ENCODE measurements around the gene AGBL1. TPM values are rescaled to one million over a fixed set of nuclear protein-coding genes. Genes with fewer than 3 reads are reported as not detected.
"Not testable (repeated sequence)": the region's sequence is repeated elsewhere in the genome, so short reads cannot be mapped to it uniquely, and the experiment has no call there.

Gene AGBL1
- total RNA-seq, 1 donor from 2014 or later: 1.2 TPM

DNA sequence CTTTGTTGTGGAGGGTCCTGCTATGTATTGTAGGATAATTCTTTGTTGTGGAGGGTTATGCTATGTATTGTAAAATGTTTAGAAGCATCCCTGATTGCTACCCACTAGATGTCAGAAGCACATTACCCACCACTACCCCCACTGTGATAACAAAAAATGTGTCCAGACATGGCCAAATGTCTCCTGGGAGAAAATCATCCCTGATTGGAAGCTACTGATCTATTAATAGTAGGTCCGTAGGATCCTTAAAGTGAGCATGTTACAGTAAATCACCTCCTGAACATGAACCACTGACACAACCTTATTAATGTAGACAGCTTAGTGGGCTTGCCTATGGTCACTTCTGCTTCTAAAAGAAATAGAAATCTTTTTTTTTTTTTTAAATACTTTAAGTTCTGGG is 884.6 kb downstream of the AGBL1 start:
- FAIRE-seq: no peak
- no peak for DNase-seq (ENCODE audit: low spot score in 2 of 2)

DNA sequence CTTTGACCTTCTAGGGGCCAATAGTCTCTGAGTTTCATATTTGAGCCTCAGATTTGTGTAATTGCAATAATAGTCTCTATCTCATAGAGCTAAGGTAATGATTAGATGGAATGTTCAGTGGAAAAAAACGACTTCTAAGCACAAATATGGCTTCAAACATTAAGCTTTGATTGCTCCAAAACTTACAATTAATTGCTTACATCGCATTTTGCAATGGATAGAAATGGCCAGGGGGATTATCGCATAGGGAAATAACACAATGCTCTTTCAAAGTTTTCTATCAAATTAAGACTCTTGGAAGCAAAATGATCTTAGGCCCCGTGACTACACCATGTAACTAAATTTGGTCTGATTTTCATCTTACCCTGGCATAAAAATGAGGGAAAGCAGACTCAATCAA is 888.6 kb downstream of the AGBL1 start:
- FAIRE-seq (no peak), DNase-seq (ENCODE audit: low spot score in 2 of 2) (no peak)

DNA sequence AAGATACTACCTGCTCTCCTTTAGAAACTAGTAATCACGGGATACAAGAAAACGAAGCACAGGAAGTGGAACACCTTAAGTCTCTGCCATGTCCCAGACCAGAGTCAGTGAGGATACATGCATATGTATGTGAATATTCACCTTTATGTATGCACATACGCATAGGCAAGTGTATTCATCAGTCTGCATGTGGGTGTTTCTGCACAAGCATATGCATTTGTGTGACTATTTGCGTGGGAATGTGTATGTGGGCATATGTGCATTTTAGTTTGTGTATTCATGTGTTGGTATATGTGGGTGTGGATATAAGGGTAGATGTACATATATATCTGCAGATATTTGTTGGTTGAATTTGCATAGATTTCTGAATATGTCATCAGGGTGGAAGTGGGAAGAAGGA is 889.7 kb downstream of the AGBL1 start:
- FAIRE-seq: no peak
- DNase-seq (ENCODE audit: low spot score in 2 of 2): no peak

DNA sequence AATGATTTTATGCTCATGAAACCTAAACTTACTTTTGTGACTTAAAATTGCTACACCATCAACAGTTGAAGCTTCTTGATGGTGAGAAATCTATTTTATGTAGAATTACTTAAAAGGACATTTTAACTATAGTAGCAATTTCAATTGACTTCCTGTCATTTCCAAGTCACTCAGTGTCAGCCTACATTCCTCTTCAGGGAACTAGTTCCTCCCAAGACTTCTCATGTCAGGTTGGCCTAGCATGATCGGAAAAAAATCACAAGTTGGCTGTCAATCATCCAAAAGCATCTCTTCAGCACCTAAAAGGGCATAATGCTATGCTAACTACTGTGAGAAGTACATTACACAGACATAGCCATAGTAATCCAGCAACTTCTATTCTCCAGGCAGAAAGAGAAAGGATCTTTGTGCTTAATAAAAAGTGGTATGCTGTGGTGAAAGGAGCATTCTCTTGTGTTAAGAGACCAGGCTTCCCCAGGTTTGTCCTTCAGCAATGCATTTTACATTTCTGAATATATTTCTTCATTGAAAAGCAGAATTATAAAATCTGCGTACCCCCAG is 893.7 kb downstream of the AGBL1 start:
- FAIRE-seq: no peak
- no peak for DNase-seq (ENCODE audit: low spot score in 2 of 2)

DNA sequence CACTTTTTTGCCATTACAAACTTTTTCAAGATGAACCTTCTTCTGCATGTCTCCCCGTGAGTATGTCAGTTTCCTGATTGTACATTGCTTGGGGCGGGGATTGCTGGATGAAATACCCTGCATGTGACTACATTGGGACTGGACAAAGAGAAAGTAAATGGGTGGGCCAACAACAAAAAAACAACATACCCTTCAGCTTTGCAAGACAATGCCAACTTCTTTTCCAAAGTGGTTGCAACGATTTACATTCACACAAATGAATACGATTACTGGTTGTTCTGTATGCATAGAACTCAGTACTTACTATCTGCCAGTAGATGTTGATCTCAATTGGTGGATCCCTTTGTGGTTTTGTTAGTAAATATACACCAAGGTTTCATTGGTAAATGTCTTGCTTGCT is 908.4 kb downstream of the AGBL1 start:
- DNase-seq (ENCODE audit: low spot score in 2 of 2): no peak

DNA sequence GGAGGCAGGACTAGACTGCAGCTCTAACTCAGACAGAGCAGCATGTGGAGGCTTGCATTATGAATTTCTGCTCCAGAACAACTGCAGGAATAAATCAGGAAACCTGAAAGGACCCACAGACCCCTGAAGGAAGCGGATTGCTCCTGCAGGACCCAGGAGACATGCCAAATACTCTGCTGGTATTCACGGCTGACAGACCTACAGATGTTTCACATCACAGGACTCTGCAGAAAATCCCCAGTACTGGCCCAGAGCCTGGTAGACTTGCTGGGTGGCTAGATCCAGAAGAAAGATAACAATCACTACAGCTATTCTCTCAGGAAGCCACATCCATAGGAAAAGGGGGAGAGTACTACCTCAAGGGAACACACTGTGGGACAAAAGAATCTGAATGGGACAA is 942.1 kb downstream of the AGBL1 start:
- FAIRE-seq (no peak), DNase-seq (ENCODE audit: low spot score in 2 of 2) (no peak)

More for the DNA sequence above, 908.4 kb downstream of the AGBL1 start:
- FAIRE-seq: no peak

DNA sequence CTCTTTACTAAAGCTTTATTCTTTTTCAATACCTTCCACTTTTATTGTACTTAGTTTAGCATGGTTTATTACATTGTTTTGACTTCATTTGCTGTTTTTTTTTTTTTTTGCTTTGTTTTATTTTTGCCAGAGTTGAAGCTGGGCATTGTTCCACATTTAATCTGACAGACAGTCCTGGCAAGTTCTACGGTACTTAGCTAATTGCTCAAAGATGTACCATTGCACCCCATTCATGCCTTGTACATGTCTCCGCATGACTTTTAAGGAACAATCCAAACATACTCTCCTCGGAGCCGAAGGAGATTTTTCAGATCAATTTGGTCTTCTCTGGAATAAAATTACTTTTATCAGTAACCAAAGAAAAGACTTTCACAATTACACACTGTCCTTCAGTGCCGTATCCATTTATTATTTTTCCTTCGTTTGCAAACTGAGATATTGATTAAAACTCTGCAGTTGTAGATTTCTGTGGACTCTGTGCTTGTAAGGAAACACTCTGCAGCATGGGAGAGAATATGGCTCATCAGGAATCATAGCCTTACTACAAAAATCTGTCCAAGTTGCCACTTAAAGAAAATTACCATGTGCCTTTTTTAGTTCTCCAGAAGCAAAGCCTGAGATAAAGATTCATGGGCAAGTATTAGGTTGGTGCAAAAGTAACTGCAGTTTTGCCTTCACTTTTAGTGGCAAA is 952.0 kb downstream of the AGBL1 start:
- no peak for DNase-seq (ENCODE audit: low spot score in 2 of 2)
- FAIRE-seq: no peak

DNA sequence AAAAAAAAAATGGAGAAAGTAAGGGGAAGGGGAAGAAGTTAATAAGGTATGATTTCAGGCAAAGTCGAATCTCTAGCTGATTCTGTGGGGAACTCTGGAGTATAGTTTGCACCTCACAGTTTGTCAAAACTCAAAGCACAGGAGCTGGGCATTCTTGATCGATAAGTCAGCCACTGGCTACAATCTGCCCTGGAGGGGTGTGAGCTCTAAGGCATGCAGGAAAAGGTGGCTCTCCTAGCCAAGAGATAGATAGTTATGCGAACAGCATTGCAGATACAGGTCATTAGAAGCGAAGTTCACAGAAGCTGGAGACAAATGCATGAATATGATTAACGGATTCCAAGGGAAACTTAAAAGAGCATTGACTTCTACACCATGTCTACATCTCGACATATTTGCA is 952.6 kb downstream of the AGBL1 start:
- no peak for DNase-seq (ENCODE audit: low spot score in 2 of 2)
- no peak for FAIRE-seq

DNA sequence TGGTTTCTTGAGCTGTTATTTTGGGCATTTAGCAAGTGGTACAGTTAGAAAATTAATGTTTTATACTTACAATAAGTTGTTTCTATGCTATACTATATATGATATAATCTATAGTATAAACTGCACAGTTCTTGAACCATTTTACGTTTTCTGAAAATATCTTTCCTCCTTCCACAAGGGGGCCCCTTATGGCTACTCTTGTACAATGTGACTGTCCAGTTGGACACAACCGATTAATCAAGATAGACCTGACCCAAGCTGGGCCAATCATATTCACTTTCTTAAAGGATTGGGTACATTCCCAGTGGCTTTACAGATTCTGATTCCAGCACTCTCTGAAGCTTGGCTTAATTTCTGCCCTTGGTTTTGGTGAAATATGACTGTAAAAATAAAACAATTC is 953.4 kb downstream of the AGBL1 start:
- no peak for FAIRE-seq
- DNase-seq (ENCODE audit: low spot score in 2 of 2): no peak

DNA sequence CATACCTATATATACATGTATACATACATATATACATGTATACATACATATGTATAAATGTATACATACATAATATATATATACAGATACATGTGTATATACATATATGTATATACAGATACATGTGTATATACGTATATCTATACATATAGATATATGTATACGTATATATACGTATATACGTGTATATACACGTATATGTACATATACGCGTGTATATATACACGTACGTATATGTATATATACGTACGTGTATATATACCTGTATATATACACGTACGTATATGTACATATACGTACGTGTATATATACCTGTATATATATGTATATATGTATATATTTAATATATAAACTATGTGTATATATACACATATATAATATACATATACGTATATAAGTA is 955.2 kb downstream of the AGBL1 start:
- DNase-seq (ENCODE audit: low spot score in 2 of 2) (no peak), FAIRE-seq (peak; percentile 98)

DNA sequence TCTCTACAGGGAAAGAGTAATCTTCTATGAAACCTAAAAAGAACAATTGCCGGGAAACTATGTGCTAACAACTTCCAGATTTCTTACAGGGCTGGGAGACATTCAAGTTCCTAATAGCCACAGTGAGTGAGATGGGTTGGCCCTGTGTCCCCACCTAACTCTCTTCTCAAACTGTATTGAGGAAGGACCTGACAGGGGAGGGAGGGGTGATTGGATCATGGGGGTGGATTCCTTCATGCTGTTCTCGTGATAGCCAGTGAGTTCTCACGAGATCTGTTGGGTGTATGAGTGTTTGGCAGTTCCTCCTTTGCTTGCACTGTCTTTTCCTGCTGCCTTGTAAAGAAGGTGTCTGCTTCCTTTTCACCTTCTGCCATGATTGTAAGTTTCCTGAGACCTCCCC is 958.7 kb downstream of the AGBL1 start:
- FAIRE-seq: no peak
- DNase-seq (ENCODE audit: low spot score in 2 of 2): no peak

DNA sequence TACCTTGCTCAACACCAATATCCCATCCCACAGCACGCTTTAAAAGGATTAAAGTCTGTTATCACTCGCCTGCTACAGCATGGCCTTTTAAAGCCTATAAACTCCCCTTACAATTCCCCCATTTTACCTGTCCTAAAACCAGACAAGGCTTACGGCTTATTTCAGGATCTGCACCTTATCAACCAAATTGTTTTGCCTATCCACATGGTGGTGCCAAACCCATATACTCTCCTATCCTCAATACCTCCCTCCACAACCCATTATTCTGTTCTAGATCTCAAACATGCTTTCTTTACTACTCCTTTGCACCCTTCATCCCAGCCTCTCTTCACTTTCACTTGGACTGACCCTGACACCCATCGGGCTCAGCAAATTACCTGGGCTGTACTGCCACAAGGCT is 962.9 kb downstream of the AGBL1 start:
- not testable (repeated sequence) for DNase-seq (ENCODE audit: low spot score in 2 of 2); FAIRE-seq

DNA sequence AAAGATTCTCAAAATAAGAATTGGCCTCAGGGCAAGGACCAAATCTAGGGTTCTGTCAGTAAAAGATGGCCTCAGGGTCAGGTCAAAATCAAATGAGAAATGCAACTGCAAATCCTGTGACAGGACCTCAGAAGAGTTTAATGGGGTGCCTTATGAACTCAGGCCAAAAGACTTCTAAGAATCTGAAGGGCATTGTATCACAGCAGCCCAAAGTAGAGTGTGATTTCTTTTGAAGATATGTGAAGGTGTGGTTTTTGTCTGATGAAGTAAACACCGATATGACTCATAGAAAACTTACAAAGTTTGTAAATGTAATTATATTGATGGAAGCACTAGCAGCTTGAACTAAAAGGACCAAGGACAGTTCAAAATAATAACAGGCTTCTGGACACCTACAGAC is 966.1 kb downstream of the AGBL1 start:
- no peak for FAIRE-seq
- no peak for DNase-seq (ENCODE audit: low spot score in 2 of 2)

DNA sequence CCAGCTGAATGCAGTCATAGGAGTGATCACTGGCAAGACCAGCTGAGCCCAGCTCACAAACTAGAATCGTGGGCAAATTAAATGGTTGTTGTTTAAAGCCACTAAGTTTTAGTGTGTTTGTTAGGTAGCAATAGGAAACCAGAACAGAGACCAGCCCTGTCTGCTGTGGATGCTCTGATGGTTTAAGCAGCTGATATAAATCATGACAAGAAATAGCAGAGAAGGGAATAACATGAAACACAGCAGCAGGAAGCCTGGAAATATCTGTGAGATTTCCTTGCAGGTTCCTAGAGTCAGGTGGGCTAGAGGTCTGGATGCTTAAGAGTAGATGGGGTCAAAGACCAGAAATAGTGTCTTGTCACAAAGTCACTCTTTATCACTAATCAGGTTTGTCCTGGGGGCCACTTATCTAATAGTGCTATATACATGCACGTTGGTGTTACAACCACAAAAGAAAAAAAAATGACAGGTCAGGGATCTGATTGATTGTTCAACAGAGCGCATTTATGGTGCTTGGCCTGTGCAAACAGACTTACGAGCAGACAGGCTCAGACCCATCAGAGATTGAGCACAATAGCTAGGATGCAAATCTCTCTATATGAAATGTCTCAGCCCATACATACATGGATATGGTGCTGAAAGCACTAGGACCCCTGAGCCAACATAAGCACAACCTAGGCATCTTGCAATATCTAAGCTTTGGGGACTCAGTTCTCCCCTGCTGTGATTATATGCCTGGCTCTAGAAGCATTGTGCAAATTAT is 967.7 kb downstream of the AGBL1 start:
- DNase-seq (ENCODE audit: low spot score in 2 of 2) (no peak), FAIRE-seq (no peak)

Small RNAs within 50 kb of the gene (small RNA-seq; reads per million reads assigned to genes)
- gene RF00284 (not detected), gene RNA5SP400 (not detected)

Data from frontal cortex (tissue), 4 donors.